HCT116 (cell line): Measurements from ENCODE around the gene HMCN1. TPM values are rescaled to one million over a fixed set of nuclear protein-coding genes. Genes with fewer than 3 reads are reported as not detected.

Experiments
- ATAC-seq: fragments of 200-7000 bp; cut with Tn5 transposase; 2 replicates; pipeline ENCODE4 v1.9.1; 2020; ENCODE audit warnings: mild to moderate bottlenecking, moderate library complexity
- BruUV-seq: library from RNA; stranded (reverse); fragments of 400-500 nt; replicated peaks from 2 replicates; lab custom pipeline; 2021; lab: Mats Ljungman, UMichigan
- CTCF ChIA-PET: fragments of 300-600 bp; sonication (Branson Sonifier 250); formaldehyde crosslinking; loops from one replicate; lab custom pipeline; 2021; ENCODE audit warnings: antibody characterized with exemption; lab: Charles Lee
- POLR2A ChIA-PET: fragments of 300-600, 350-600 bp; sonication (Branson Sonifier 250); formaldehyde crosslinking; loops from one replicate; lab custom pipeline; 2021; ENCODE audit warnings: antibody characterized with exemption; lab: Charles Lee
- RAD21 ChIA-PET, 2 experiments: fragments of 300-600 bp; sonication (Branson Sonifier 250); formaldehyde crosslinking; loops; one replicate each; lab custom pipeline; 2023; ENCODE audit warnings: low total read pairs in 2 of 2; ENCODE audit not compliant: uncharacterized antibody in 2 of 2, unreplicated experiment in 2 of 2, low non-redundant PET in 1 of 2; lab: Charles Lee
- DNase-seq: peaks from one replicate; pipeline ENCODE4 v3.0.0-alpha.2; 2010; ENCODE audit warnings: low read depth, low spot score
- H2AFZ ChIP-seq: fragments of 200-600 bp; shearing (Covaris generic), sonication (generic); 2 replicates; pipeline ENCODE4 v1.6.1; 2017; ENCODE audit warnings: low read depth, mixed run types, mixed read lengths, antibody characterized with exemption, low read length; ENCODE audit not compliant: poor library complexity, severe bottlenecking
- H3K27ac ChIP-seq: 2 replicates; pipeline ENCODE4 v1.5.1; 2012; ENCODE audit warnings: low read depth, low read length
- H3K27me3 ChIP-seq: fragments of 200-600 bp; sonication (generic); 2 replicates; pipeline ENCODE4 v1.6.1; 2016; ENCODE audit warnings: mixed run types, low read length, mixed read lengths; ENCODE audit not compliant: insufficient read depth
- H3K36me3 ChIP-seq, 2 experiments: fragments of 200-500 bp in 1 of 2; fragments of 200-600 bp in 1 of 2; sonication (Bioruptor generic) in 1 of 2; sonication (generic) in 1 of 2; 2 replicates each; pipeline versions ENCODE4 v1.5.1 to v1.6.1; 2014 to 2016; ENCODE audit warnings: low read length in 2 of 2, inconsistent platforms in 1 of 2, mixed read lengths in 1 of 2, mixed run types in 1 of 2; ENCODE audit not compliant: insufficient read depth in 2 of 2, control insufficient read depth in 1 of 2
- H3K4me1 ChIP-seq, 2 experiments: fragments of 200-600 bp in 1 of 2; sonication (generic) in 1 of 2; 2 replicates each; pipeline versions ENCODE4 v1.5.1 to v1.6.1; 2012 to 2017; ENCODE audit warnings: low read length in 2 of 2, inconsistent platforms in 1 of 2, mild to moderate bottlenecking in 1 of 2, mixed read lengths in 1 of 2, mixed run types in 1 of 2, moderate library complexity in 1 of 2; ENCODE audit not compliant: insufficient read depth in 2 of 2, control insufficient read depth in 1 of 2
- H3K4me2 ChIP-seq: fragments of 200-600 bp; sonication (generic); 2 replicates; pipeline ENCODE4 v1.6.1; 2017; ENCODE audit warnings: mixed run types, low read length, mixed read lengths
- H3K4me3 ChIP-seq, 2 experiments: fragments of 200-600 bp in 1 of 2; sonication (generic) in 1 of 2; replicated peaks in 1 of 2; 2 replicates each; pipeline ENCODE4 v1.5.1; 2011 to 2016; ENCODE audit warnings: low read length in 2 of 2, control low read depth in 1 of 2, low read depth in 1 of 2, mild to moderate bottlenecking in 1 of 2, mixed read lengths in 1 of 2, mixed run types in 1 of 2
- H3K79me2 ChIP-seq: fragments of 200-600 bp; sonication (generic); 2 replicates; pipeline ENCODE4 v1.6.1; 2017; ENCODE audit warnings: mild to moderate bottlenecking, mixed run types, low read length, moderate library complexity, mixed read lengths; ENCODE audit not compliant: insufficient read depth
- H3K9ac ChIP-seq: fragments of 200-600 bp; sonication (generic); 2 replicates; pipeline ENCODE4 v1.6.1; 2016; ENCODE audit warnings: low read length, mixed read lengths
- H3K9me2 ChIP-seq: fragments of 200-600 bp; sonication (generic), shearing (Covaris generic); 2 replicates; pipeline ENCODE4 v1.6.1; 2017; ENCODE audit warnings: mixed run types, mild to moderate bottlenecking, moderate library complexity; ENCODE audit not compliant: insufficient read depth
- H3K9me3 ChIP-seq, 2 experiments: fragments of 200-500 bp in 1 of 2; fragments of 200-600 bp in 1 of 2; sonication (Bioruptor generic) in 1 of 2; sonication (generic) in 1 of 2; 2 replicates each; pipeline ENCODE4 v1.6.1; 2014 to 2017; ENCODE audit warnings: low read length in 2 of 2, mixed read lengths in 2 of 2, inconsistent platforms in 1 of 2, low read depth in 1 of 2, mild to moderate bottlenecking in 1 of 2, mixed run types in 1 of 2, moderate library complexity in 1 of 2; ENCODE audit not compliant: control insufficient read depth in 1 of 2, insufficient read depth in 1 of 2
- H4K20me1 ChIP-seq: fragments of 200-600 bp; sonication (generic), shearing (Covaris generic); 2 replicates; pipeline ENCODE4 v1.6.1; 2017; ENCODE audit warnings: mixed run types, mild to moderate bottlenecking, moderate library complexity; ENCODE audit not compliant: insufficient read depth
- CBX3 ChIP-seq: IDR thresholded peaks from 2 replicates; pipeline ENCODE4 v1.6.1; 2012; ENCODE audit warnings: low read depth
- CEBPB ChIP-seq: IDR thresholded peaks from 2 replicates; pipeline ENCODE4 v1.6.1; 2012; ENCODE audit warnings: low read depth
- EGR1 ChIP-seq: IDR thresholded peaks from 2 replicates; pipeline ENCODE4 v1.6.1; 2012; ENCODE audit warnings: low read depth
- ELF1 ChIP-seq: IDR thresholded peaks from 2 replicates; pipeline ENCODE4 v1.6.1; 2012; ENCODE audit warnings: low read depth, borderline replicate concordance
- EZH2 ChIP-seq: fragments of 200-600 bp; sonication (generic); IDR thresholded peaks from 2 replicates; pipeline ENCODE4 v1.6.1; 2017; ENCODE audit warnings: antibody characterized with exemption, mixed run types
- EZH2phosphoT487 ChIP-seq: fragments of 200-600 bp; IDR thresholded peaks from 2 replicates; pipeline ENCODE4 v1.6.1; 2018; ENCODE audit warnings: antibody characterized with exemption, borderline replicate concordance
- FOSL1 ChIP-seq: IDR thresholded peaks from 2 replicates; pipeline ENCODE4 v1.6.1; 2012; ENCODE audit warnings: low read depth
- JUND ChIP-seq: IDR thresholded peaks from 2 replicates; pipeline ENCODE4 v1.6.1; 2012
- SIN3A ChIP-seq: IDR thresholded peaks from 2 replicates; pipeline ENCODE4 v1.6.1; 2012; ENCODE audit warnings: low read depth
- YY1 ChIP-seq: IDR thresholded peaks from 2 replicates; pipeline ENCODE4 v1.6.1; 2011; ENCODE audit warnings: low read length, low read depth, moderate library complexity, mild to moderate bottlenecking; ENCODE audit not compliant: insufficient replicate concordance; ENCODE audit errors: extremely low read depth
- ZFX ChIP-seq: fragments of 450-650 bp; IDR thresholded peaks from 2 replicates; pipeline ENCODE4 v1.6.1; 2017
- intact Hi-C: fragments of 100-400 bp; cut with micrococcal nuclease; formaldehyde crosslinking; loops from 2 replicates; pipeline ENCODE4 v1.10.0; 2022
- total RNA-seq: library from RNA; stranded (reverse); gene quantifications from one replicate; pipeline ENCODE4 v1.2.1, GENCODE V29; 2021; ENCODE audit not compliant: unreplicated experiment
- TF ChIP-seq, protein P1 (sequence below): IDR thresholded peaks from 2 replicates; pipeline ENCODE4 v1.6.1; 2012; ENCODE audit warnings: low read depth
- TF ChIP-seq, protein P2 (sequence below), 3 experiments: fragments of 200-600 bp in 1 of 3; sonication (generic) in 1 of 3; IDR thresholded peaks in 2 of 3; conservative IDR thresholded peaks in 1 of 3; 2 replicates each; pipeline ENCODE4 v1.5.1; 2012 to 2017; ENCODE audit warnings: low read depth in 2 of 3, low read length in 2 of 3, antibody characterized with exemption in 1 of 3, borderline replicate concordance in 1 of 3, control low read depth in 1 of 3, mild to moderate bottlenecking in 1 of 3, mixed read lengths in 1 of 3, mixed run types in 1 of 3, moderate library complexity in 1 of 3; ENCODE audit not compliant: insufficient read depth in 1 of 3
- TF ChIP-seq, protein P3 (sequence below): IDR thresholded peaks from 2 replicates; pipeline ENCODE4 v1.6.1; 2012
- TF ChIP-seq, protein P4 (sequence below): IDR thresholded peaks from 2 replicates; pipeline ENCODE4 v1.6.1; 2011; ENCODE audit warnings: mild to moderate bottlenecking, low read length, moderate library complexity; ENCODE audit not compliant: insufficient replicate concordance; ENCODE audit errors: extremely low read depth

The HMCN1 gene
- total RNA-seq, 1 experiment from 2014 or later: 0.59 TPM

DNA sequence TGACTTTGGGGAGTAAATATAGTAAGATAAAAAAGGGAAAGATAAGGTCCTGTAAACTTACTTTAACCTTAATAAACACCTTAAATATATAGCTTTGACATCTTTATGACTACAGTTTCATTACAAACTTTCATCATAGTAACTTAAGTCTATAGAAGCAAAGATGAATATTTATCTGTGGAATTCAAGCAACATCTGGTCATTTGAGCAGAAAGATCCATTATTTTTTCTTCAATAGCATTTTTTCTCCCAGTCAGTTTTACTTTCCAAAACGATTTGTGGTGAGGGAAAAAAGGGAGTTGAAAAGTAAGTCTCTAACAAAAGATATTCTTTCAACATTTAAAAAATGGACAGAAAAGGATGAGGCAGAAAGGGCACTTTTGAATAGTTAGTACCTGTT is 69.0 kb downstream of the HMCN1 start:
- Histone ChIP-seq H2AFZ (no peak overlapping the region), H3K4me3 (no peak overlapping the region), H3K79me2 (no peaks in the 10 kb centered on the region), H4K20me1 (no peaks in the 10 kb centered on the region), H3K9me3 (0 out of 4 replicates have a peak, but pooled peaks cover 0 to 4% of the 10 kb centered on the region in 2 experiments), H3K4me1 (no peaks in the 10 kb centered on the region), H3K27ac (no peak overlapping the region), H3K36me3 (no peaks in the 10 kb centered on the region), H3K27me3 (no peaks in the 10 kb centered on the region), H3K9me2 (no peaks in the 10 kb centered on the region), H3K4me2 (no peak overlapping the region), H3K9ac (no peak overlapping the region)
- DNase-seq: no peak
- CTCF ChIA-PET: interaction anchor here (0.7 kb wide), 1 partner anchor 30 kb away, joined by 5 read pairs; no protein-coding TSS in a partner anchor
- no peak for TF ChIP-seq EGR1
- no peak for TF ChIP-seq ZFX
- TF ChIP-seq, protein P1, sequence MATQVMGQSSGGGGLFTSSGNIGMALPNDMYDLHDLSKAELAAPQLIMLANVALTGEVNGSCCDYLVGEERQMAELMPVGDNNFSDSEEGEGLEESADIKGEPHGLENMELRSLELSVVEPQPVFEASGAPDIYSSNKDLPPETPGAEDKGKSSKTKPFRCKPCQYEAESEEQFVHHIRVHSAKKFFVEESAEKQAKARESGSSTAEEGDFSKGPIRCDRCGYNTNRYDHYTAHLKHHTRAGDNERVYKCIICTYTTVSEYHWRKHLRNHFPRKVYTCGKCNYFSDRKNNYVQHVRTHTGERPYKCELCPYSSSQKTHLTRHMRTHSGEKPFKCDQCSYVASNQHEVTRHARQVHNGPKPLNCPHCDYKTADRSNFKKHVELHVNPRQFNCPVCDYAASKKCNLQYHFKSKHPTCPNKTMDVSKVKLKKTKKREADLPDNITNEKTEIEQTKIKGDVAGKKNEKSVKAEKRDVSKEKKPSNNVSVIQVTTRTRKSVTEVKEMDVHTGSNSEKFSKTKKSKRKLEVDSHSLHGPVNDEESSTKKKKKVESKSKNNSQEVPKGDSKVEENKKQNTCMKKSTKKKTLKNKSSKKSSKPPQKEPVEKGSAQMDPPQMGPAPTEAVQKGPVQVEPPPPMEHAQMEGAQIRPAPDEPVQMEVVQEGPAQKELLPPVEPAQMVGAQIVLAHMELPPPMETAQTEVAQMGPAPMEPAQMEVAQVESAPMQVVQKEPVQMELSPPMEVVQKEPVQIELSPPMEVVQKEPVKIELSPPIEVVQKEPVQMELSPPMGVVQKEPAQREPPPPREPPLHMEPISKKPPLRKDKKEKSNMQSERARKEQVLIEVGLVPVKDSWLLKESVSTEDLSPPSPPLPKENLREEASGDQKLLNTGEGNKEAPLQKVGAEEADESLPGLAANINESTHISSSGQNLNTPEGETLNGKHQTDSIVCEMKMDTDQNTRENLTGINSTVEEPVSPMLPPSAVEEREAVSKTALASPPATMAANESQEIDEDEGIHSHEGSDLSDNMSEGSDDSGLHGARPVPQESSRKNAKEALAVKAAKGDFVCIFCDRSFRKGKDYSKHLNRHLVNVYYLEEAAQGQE: no peak
- no peak for TF ChIP-seq EZH2
- no peak for TF ChIP-seq CBX3
- no peak for TF ChIP-seq YY1
- TF ChIP-seq ELF1: no peak
- no peak for TF ChIP-seq JUND
- no peak for TF ChIP-seq CEBPB
- TF ChIP-seq FOSL1: no peak
- TF ChIP-seq EZH2phosphoT487: no peak
- TF ChIP-seq, protein P2, sequence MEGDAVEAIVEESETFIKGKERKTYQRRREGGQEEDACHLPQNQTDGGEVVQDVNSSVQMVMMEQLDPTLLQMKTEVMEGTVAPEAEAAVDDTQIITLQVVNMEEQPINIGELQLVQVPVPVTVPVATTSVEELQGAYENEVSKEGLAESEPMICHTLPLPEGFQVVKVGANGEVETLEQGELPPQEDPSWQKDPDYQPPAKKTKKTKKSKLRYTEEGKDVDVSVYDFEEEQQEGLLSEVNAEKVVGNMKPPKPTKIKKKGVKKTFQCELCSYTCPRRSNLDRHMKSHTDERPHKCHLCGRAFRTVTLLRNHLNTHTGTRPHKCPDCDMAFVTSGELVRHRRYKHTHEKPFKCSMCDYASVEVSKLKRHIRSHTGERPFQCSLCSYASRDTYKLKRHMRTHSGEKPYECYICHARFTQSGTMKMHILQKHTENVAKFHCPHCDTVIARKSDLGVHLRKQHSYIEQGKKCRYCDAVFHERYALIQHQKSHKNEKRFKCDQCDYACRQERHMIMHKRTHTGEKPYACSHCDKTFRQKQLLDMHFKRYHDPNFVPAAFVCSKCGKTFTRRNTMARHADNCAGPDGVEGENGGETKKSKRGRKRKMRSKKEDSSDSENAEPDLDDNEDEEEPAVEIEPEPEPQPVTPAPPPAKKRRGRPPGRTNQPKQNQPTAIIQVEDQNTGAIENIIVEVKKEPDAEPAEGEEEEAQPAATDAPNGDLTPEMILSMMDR (IDR thresholded peaks at IDR 0.05 in 2 of 3, conservative IDR thresholded peaks at IDR 0.05 in 1 of 3; ENCODE audit: borderline replicate concordance in 1 of 3, insufficient read depth in 1 of 3, low read depth in 2 of 3, low read length in 2 of 3): no peak
- TF ChIP-seq SIN3A: no peak
- TF ChIP-seq, protein P3, sequence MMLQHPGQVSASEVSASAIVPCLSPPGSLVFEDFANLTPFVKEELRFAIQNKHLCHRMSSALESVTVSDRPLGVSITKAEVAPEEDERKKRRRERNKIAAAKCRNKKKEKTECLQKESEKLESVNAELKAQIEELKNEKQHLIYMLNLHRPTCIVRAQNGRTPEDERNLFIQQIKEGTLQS: no peak
- TF ChIP-seq, protein P4, sequence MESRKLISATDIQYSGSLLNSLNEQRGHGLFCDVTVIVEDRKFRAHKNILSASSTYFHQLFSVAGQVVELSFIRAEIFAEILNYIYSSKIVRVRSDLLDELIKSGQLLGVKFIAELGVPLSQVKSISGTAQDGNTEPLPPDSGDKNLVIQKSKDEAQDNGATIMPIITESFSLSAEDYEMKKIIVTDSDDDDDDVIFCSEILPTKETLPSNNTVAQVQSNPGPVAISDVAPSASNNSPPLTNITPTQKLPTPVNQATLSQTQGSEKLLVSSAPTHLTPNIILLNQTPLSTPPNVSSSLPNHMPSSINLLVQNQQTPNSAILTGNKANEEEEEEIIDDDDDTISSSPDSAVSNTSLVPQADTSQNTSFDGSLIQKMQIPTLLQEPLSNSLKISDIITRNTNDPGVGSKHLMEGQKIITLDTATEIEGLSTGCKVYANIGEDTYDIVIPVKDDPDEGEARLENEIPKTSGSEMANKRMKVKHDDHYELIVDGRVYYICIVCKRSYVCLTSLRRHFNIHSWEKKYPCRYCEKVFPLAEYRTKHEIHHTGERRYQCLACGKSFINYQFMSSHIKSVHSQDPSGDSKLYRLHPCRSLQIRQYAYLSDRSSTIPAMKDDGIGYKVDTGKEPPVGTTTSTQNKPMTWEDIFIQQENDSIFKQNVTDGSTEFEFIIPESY: no peak
- POLR2A ChIA-PET: no interaction called here
- RAD21 ChIA-PET: no interaction called here
- intact Hi-C loops: no loop called here
- BruUV-seq: no TSS peak
- no peak for ATAC-seq
